Left cardiac atrium (tissue), 4 donors: ENCODE data around the gene TTC7B. TPM values are rescaled to one million over a fixed set of nuclear protein-coding genes. Genes with fewer than 3 reads are reported as not detected.
"Not testable (repeated sequence)": the region's sequence is repeated elsewhere in the genome, so short reads cannot be mapped to it uniquely, and the experiment has no call there.

Experiments
- ATAC-seq, 2 donors: fragments of 200-7000 bp; cut with Tn5 transposase; one replicate each; pipeline ENCODE4 v1.9.1; 2020; ENCODE audit warnings: mild to moderate bottlenecking in 2 of 2, moderate library complexity in 2 of 2
- DNase-seq: peaks from one replicate; pipeline ENCODE4 v3.0.0-alpha.2; 2020
- intact Hi-C, 2 donors: fragments of 100-400 bp; cut with DNase I; formaldehyde crosslinking; loops; one replicate each; pipeline versions ENCODE4 v1.14.1 to v1.15.1; 2022 to 2023
- total RNA-seq, 2 donors: library from RNA; stranded (reverse); fragmentation: NEBNext Ultra II Directional; extraction: Animal tissue kit (Norgen Biotek cat#: 25700); gene quantifications; one replicate each; pipeline ENCODE4 v1.2.1, GENCODE V29; 2021
- donor health status: DM: no; HTN: yes; CAD: no.
- donor health status: DM: no; HTN: yes; CAD: no; lungs with severe emphysema.
- donor health status: DM: yes; HTN: yes; CAD: no.
- donor health status: Dilated cardiomyopathy.

TTC7B gene
- total RNA-seq, 2 donors from 2014 or later: 61.9 to 76.5 TPM

GRCh38 chr14:90538716-90539495, 277.3 kb downstream of the TTC7B start:
- DNase-seq (peak; percentile 12), ATAC-seq (no peak)
- intact Hi-C loops: loop anchor here in 1 of 2 donors (10.0 kb wide), 1 partner anchor 134 kb away; no protein-coding TSS in a partner anchor

DNA sequence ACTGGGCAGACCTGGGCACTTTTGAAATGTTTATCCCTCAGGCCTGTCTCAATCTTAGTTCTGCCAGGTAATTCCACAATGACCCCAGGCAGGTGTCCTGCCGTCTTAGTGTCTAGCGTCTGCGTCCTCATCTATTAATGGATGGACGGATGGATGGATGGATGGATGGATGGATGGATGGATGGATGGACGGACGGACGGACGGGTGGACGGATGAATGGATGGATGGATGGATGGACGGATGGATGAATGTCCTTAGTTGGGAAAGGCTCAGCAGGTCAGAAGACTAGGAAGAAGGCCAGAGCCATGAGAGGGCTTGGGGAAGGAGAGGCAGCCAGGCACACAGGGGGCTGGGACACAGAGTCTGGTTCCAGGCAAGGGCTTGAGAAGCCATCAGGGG, 278.1 kb downstream of the TTC7B start:
- no peak for DNase-seq
- ATAC-seq: no peak
- intact Hi-C loops: loop anchor here in 1 of 2 donors (10.0 kb wide), 1 partner anchor 133 kb away; no protein-coding TSS in a partner anchor

- DNase-seq (no peak), ATAC-seq (no peak)
- intact Hi-C loops: loop anchor here in 1 of 2 donors (10.0 kb wide), 1 partner anchor 132 kb away; no protein-coding TSS in a partner anchor
Measured at GRCh38 chr14:90536511-90537191, 279.6 kb downstream of the TTC7B start.

DNA sequence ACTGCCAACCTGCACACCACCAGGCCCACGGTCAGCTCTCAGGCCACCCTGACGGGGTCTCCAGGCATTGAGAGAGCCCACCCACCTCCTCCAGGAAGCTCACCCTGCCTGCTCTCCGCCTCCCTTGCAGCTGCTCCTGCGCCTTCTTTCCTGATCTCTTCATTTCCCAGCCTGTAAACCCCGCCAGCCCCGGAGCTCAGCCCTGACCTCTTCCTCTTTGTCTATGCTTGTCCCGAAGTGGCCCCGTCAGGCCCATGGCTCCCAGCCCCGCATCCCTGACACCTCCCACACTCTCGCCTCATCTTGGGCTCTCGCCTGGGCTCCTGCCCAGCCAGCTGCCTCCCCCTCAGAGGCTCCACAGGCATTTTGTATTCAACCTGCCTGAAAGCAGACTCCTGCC, 280.1 kb downstream of the TTC7B start:
- peak; percentile 63 for DNase-seq
- peak; percentile 76 to 81 for ATAC-seq
- intact Hi-C loops: loop anchor here in 1 of 2 donors (10.0 kb wide), 1 partner anchor 131 kb away; no protein-coding TSS in a partner anchor

DNA sequence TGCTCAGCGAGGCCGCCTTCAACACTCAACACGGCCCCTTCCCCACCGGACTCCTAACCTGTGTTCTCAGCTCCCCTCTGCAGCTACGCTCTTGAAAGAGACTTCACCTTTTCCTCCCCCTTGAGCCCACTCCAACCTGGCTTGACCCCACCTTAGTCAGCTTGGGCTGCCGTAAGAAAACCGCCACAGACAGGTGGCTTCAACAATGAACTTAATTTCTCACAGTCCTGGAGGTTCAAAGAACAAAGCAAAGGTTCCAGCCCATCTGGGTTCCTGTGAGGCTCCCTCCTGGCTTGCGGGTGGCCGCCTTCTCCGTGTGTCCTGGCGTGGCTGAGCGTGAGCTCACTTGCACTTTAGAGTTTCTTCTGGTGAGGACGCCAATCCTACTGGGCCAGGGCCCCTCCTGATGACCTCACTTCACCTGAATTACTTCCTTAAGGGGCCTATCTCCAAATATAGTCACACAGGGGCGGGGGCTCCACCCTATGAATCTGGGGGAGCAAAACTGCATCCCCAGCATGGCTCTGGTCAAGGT, 280.6 kb downstream of the TTC7B start:
- no peak for ATAC-seq

DNA sequence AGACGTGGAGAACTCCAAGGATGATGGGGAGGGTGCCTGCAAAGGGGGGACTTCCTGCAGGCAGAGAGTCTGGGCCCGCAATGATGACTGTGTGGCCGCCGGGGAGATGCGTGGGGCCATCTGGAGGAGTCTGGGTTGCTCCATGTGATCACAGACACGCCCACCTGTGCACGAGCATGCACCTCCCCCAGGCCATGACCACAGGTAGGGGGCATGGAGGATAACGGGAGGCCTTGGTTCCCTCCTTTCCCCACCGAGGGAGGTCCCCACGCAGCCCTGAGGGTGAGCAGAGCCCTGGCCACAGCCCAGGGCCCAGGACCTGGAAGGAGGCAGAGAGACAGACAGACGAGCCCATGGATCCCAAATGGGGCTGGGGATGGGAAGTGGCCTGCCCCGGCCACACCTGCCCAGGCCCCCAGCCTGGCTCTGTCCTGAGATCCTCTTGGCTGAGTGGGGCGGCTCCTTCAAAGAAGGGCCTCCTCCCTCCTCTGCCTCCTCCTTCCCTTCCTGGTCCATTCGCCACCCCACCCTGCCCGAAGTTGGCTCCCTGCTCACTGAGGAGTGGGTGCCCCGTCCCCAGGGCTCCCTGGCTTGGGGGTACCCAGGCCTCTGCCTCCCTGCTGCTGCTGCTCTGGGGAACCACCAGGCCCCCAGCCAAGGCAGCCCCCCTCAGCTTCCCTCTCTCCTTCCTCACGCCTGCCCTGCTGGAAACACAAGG, 281.2 kb downstream of the TTC7B start:
- intact Hi-C loops: loop anchor here in 1 of 2 donors (10.0 kb wide), 1 partner anchor 130 kb away; no protein-coding TSS in a partner anchor
- DNase-seq (no peak), ATAC-seq (no peak)

More for the DNA sequence above, 280.6 kb downstream of the TTC7B start:
- intact Hi-C loops: loop anchor here in 1 of 2 donors (10.0 kb wide), 1 partner anchor 131 kb away; no protein-coding TSS in a partner anchor
- no peak for DNase-seq

GRCh38 chr14:90534091-90534837, 282.0 kb downstream of the TTC7B start:
- intact Hi-C loops: loop anchor here in 1 of 2 donors (10.0 kb wide), 1 partner anchor 129 kb away; no protein-coding TSS in a partner anchor
- ATAC-seq: peak; percentile 34 to 38

DNA sequence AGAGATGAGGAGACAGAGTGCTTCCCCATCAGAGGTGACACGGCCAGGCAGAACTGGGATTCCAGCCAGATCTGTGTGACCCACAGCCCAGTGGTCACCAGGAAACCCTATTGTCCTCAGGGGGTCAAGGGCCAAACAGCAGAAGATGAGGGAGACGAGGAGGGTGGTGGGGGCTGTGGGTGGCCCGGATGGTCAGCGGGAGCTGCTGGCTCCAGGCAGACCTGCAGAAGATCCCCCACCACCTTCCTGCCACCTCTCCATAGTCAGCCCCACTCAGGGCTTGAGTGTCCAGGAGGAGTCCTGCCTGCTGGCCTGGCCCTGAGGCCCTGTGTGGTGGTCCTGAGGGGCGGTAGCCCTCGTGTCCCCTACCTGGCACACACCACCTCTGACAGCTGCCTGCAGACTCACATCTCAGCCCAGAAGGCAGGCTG, 282.6 kb downstream of the TTC7B start:
- DNase-seq (no peak), ATAC-seq (peak in 1 of 2 donors; percentile 8)
- intact Hi-C loops: loop anchor here in 1 of 2 donors (10.0 kb wide), 1 partner anchor 129 kb away; no protein-coding TSS in a partner anchor

More at GRCh38 chr14:90534091-90534837, 282.0 kb downstream of the TTC7B start:
- no peak for DNase-seq

- no peak for ATAC-seq
- intact Hi-C loops: loop anchor here in 1 of 2 donors (10.0 kb wide), 1 partner anchor 128 kb away; no protein-coding TSS in a partner anchor
- DNase-seq: no peak
Measured at GRCh38 chr14:90532826-90533525, 283.3 kb downstream of the TTC7B start.

GRCh38 chr14:90531497-90531896, 284.7 kb downstream of the TTC7B start:
- DNase-seq (no peak), ATAC-seq (no peak)
- intact Hi-C loops: loop anchor here in 1 of 2 donors (10.0 kb wide), 1 partner anchor 127 kb away; no protein-coding TSS in a partner anchor

- ATAC-seq (no peak), DNase-seq (no peak)
- intact Hi-C loops: loop anchor here in 1 of 2 donors (10.0 kb wide), 1 partner anchor 126 kb away; no protein-coding TSS in a partner anchor
Measured at GRCh38 chr14:90530523-90530922, 285.7 kb downstream of the TTC7B start.

DNA sequence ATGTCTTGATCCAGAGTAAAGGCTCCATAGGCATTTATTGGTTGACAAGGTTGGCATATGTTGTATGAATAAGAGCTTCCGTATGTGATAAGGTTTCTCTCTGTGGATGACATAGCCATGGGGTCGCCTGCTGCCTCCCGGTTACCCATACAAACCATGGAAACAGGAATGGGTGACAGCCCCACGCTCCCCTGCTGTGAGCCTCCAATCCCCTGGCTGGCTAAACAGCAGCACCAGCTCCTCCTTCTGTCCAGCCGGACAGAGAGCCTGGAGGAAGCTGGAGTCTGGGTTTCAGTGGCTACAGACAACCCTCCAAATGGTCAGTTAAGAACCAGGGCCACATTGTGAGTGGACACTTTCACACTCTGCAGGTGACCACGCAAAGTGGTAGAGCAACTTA, 288.3 kb downstream of the TTC7B start:
- DNase-seq: no peak
- no peak for ATAC-seq
- intact Hi-C loops: no loop called here

- DNase-seq, intact Hi-C loops, ATAC-seq: not testable (repeated sequence)
Measured at GRCh38 chr14:90526536-90526935, 289.7 kb downstream of the TTC7B start.

DNA sequence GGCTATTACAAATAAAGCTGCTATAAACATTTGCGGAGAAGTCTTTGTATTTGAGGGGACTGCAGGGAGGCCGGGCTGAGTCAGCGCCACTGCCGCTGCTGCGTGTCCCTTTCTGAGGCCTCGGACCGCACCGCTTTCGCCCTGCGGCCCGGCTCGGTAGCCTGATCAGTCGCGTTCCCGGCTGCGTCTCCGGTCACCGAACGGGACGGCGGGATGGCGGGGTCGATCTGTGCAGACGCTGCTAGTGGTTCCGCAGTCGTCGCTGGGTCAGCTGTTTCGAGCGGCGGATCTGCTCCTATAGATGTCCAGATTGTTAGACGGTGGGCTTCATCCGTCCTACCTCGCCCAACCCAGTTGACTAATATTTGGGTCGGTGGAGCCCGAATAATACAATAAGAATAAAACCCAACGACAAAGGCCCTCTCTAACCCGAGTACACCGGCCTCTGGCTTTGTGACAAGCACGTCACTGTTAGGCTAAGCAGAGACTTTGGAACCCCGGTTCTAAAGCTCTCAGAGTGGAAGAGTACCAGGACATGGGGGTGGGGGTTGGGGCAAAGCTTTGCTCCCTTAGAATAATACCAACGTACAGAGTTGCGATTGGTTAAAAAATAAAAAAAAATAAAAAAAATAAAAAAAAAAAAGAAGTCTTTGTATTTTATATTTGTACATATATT, 290.7 kb downstream of the TTC7B start:
- ATAC-seq, DNase-seq, intact Hi-C loops: not testable (repeated sequence)

DNA sequence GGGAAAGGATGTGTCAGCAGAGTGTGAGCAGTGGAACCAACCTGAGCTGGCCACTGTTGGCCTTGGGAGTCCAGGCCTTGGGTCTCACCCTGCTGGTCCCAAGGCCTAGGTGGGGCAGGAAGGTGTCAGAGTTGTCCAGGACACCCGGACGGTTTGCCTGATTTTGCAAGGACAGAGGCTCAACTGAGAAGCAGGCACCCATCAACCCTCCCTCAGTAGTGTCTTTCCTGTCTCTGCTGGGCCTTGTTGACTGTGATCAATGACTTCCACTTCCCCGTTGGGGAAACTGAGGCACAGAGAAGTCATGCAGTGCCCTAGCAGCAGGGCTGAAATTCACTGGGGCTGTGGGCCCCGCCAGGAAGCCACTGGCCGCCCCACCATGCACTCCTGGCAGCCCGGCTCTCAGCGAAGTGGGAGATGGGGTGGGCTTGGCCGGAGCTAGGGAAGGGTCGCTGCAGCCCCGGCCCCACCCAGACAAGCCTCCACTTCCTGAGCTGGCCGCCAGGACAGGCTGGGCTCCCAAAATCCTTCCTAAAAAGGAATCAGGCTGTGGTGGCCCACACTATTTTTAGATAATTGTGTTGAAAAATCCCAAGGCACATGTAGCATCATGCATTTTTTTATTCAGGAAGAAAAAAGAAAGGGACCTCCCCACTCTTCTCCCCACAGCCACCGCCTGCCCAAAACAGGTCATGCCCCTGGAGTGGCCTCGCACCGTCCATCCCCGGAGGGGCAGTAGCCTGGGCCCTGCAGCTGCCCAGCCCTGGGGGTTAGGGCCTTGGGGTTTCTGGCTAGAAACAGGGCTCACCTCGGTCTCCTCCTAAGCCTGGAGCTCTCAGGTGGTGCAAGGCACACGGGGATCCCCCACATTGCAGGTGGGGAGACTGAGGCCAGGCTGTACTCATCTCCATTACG, 292.0 kb downstream of the TTC7B start:
- ATAC-seq (peak in 1 of 2 donors; percentile 25), DNase-seq (no peak)
- intact Hi-C loops: no loop called here

- DNase-seq: no peak
- intact Hi-C loops: no loop called here
- no peak for ATAC-seq
Measured at GRCh38 chr14:90523544-90523943, 292.7 kb downstream of the TTC7B start.
